GM18505 (cell line): ENCODE results near the gene IGF1R.

Experiments used
- ATAC-seq: cut with Tn5 transposase; IDR thresholded peaks from one replicate; pipeline ENCODE4 v1.9.1; 2021; ENCODE audit not compliant: unreplicated experiment
- POLR2A ChIP-seq: IDR thresholded peaks from 4 replicates; pipeline ENCODE4 v1.6.1; 2011; ENCODE audit warnings: borderline replicate concordance; ENCODE audit not compliant: insufficient read depth, insufficient read length; ENCODE audit errors: extremely low read depth

Gene IGF1R

DNA sequence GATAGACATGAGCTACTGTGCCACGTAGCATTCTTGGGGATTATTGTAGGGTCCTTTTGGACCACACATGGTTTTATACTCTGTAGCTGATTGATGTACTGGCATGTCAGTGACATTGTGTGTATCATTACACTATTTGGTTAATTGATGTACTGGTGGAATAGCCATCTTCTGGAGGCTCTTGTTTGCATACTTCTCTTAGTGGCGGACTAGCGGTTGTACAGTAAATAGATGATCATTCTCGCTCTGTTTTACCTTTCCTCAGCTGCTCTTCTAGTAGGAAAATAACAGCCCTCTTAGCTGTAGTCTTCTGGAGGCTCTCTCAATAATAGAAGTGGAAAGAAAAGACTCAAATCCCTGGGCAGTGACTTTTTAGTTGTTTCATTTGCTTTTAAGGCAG is 24.8 kb downstream of the IGF1R start:
- TF ChIP-seq POLR2A: no peak
- no peak for ATAC-seq

DNA sequence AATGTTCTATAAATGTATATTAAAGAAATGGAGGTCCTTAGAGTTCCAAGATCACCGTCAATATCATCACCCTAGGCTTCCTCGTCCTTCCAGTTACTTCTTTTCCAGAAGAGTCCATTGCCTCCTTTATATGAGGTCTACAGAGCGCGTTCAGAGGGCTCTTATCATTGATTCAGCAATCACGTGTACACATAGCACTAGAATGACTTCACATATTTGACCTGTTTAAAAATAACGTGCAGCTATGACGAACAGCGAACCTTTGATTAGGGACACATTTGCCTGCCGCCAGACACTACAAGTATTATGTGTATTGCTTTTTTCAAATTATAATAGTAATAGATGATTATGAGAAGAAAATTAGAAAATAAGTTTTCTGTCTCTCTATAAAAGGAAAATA is 26.0 kb downstream of the IGF1R start:
- no peak for TF ChIP-seq POLR2A
- no peak for ATAC-seq

DNA sequence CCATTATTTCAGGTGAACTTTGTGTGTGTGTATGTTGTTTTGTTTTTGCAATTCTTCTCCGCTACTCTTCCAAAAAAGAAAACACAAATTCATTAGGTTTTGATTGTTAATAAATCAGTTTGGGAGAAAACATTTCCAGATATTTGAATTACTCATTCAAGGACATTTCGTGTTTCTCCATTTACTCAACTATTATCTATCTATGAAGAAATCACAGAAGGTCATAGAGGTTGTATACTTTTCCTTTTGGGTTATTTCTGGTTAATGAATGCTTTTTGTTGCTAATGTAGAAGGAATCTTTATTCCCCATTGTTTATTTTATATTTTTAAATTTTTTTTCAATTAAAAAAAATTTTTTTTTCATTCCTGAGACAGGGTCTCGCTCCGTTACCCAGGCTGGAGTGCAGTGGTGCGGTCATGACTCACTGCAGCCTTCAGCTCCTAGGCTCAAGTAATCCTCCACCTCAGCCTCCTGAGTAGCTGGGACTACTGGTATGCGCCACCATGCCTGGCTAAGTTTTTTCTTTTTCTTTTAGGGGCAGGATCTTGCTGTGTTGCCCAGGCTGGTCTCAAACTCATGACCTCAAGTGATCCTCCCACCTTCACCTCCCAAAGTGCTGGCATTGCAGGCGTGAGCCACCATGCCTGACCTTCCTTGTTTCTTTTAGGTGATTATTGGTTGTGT is 28.4 kb downstream of the IGF1R start:
- no peak for TF ChIP-seq POLR2A
- no peak for ATAC-seq

DNA sequence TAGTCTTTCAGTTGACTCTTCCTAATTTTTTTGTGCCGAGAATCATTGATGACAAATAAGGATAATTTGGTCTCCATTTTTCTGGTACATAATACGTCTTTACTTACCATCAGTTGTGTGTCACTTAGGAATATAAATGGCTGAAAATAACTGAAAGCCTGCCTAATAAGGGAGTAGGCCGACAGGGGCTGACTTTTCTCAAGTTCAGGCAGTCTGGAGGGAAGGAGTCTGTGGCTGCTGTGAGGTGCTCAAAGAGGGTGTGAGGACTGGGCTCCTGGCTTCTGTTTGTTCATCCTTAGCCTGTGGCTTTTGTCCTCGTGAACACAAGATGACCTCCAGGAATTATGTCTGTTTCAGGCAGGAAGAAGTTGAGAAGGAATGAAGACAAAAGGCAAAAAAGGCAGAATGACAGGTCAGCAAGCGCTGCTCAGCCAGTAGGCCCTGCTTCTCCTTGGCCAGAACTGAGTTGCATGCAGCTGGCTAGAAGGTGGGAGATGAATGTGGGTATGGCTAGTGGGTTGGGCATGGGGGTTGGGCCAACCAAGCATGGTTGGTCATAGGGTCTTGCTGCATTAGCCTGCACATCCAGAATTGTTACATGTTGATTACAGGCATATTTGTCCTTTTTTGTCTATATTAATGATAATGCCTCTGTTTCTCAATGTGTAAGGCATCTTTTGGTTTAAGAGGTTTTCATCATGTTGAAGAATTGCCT is 29.2 kb downstream of the IGF1R start:
- TF ChIP-seq POLR2A: no peak
- no peak for ATAC-seq

DNA sequence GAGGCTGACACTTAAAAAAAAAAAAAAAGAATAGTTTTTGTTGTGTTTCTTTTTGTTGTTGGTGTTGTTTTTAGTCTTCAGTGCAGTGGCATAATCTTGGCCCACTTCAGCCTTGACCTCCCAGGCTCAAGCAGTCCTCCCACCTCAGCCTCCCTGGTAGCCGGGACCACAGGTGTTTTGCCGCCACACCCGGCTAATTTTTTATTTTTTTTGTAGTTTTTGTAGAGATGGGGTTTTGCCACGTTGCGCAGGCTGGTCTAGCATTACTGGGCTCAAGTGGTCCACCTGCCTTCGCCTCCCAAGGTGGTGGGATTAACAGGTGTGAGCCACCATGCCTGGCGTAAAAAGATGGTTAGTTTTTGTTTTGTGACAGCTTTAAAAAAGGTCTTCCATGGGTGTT is 30.1 kb downstream of the IGF1R start:
- no peak for TF ChIP-seq POLR2A
- no peak for ATAC-seq

DNA sequence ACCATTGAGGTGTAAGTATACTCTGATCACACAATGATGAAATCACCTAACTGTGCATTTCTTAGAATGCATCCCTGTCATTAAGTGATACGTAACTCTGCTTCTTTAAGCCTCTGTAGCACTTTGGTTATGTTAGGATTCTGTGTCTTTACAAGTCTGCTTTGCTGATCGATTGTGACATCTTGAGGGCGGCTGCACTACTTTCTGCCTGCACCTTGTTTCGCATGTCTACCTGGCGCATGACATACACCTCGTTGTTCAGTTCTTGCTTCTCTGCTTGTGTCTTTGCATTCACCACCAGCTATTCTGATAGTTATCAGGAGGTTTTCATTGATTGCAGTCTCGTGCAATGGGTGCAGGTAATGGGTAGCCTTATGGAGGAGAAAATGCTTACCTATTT is 32.7 kb downstream of the IGF1R start:
- TF ChIP-seq POLR2A: no peak

DNA sequence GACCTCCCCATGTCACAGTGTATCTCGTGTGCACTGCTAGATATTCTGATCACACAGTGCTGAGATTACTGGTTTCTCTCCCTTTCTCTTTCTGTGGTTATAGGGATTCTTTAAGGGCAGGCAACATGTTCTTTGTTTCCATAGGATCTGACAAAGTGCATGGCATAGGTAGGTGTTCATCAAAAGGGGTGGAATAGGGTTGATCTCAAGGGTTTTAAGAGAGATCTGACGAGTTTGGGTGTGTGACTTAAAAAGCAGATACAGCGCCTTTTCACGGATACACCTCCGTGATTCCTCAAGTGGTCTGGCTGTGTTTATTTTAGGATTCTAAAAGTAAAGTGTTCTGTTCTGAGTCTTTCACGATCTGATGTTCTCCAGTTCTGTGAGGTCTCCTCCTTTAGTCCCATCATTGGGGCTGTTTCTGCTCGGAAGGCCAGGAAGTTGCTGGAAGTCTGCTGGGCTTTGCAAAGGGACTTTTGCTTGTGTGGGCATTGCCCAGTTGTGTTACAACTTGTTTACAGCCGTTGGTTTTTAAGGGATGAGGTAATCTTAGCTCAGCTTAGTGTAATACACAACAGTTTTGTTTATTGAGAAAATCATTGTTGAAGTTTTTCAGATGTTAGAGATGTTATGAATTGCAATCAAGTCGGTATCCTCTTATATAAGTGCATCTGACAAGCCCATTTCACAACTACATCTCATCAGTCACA is 34.8 kb downstream of the IGF1R start:
- no peak for ATAC-seq
- TF ChIP-seq POLR2A: no peak

More for the DNA sequence above, 32.7 kb downstream of the IGF1R start:
- no peak for ATAC-seq

DNA sequence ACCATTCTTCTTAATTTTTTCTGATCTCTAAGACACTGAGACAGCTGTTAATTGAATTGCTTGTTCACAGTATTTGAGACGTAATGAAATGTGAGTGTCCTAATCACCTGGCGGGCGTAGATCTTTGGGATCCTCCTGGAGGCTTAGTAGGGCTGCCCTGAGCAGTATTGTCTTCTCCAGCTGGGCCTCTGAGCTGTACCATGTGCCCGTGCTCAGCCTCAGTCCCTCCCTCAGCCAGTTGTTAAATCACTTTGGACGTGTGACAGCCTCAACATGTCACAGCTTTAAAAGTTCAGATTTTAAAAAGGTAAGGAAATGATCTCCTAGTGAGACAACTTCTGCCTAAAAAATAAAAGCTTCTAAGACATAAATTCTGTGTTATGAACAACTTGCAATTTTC is 35.5 kb downstream of the IGF1R start:
- ATAC-seq: no peak
- no peak for TF ChIP-seq POLR2A

DNA sequence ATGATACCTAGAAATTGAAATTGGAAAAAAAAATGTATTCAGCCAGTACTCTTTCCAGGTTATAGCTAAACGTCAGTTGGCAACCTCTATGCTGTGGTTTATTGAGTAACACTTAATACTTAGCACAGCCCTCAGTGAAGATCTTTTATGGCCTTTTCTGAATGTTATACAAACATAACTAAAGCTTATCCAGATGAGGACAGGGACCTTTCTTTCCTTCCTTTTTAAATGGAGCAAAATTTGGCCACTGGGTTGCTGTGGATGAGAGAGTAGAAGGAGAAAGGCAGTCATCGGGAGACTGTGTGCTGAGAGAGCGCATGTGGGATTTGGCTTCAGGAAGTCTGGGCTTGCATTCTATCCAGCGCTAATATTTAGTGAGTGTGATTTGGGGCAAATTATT is 36.1 kb downstream of the IGF1R start:
- no peak for TF ChIP-seq POLR2A
- no peak for ATAC-seq

DNA sequence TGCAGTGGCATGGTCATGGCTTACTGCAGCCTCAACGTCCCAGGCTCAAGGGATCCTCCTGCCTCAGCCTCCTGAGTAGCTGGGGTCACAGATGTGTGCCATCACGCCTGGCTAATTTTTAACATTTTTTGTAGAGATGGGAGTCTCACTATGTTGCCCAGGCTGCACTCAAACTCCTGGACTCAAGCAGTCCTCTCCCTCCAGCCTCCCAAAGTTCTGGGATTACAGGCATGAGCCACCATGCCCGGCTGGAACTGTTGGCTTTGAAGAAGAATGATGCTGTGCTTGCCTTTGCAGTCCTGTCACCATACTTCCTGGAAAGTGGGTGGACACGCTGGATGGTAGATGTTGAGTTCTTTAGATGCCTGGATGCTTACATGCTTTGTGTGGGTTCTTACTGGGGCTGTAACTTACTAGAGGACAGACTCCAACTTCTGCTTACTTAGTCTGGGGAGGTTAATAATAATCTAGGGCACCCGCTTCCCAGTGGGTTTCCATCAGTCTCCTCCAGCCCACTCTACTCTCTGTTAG is 36.7 kb downstream of the IGF1R start:
- TF ChIP-seq POLR2A: no peak
- ATAC-seq: no peak

DNA sequence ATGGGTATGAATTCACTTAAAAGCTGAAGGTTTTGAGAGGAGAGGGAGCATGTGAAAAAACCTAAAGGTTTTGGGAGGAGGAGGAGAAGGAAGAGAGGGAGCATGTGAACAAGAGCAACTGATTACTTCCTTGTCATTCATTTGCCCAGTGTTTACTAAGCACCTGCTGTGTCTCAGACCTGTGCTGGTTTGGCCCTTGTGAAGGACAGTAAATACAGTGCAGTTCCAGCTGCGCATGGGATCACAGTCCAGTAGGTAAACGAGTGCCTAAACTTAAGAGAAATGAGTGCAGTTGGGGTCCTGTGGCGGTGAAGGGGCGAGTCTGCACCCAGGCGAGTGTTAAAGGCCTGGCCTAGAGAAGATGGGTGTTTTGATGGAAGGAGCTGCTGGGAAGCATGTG is 38.6 kb downstream of the IGF1R start:
- no peak for ATAC-seq
- no peak for TF ChIP-seq POLR2A

DNA sequence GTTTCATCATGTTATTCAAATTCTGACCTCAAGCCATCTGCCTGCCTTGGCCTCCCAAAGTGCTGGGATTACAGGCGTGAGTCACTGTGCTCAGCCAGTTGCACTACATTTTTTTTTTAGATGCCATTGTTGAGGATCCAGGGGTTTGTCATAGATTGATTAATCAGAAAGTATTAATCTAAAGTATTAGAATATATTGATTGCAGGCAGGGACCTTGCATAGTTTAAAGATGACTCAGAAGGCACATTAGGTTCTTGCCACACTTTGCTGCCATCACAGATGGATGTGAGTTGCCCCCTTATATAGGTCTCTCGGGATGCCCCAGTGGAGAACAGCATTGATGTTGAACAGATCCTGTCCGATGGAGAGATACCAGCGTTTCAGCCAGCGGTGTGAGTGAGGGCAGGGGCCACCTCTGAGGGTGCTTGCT is 41.1 kb downstream of the IGF1R start:
- no peak for TF ChIP-seq POLR2A
- no peak for ATAC-seq

DNA sequence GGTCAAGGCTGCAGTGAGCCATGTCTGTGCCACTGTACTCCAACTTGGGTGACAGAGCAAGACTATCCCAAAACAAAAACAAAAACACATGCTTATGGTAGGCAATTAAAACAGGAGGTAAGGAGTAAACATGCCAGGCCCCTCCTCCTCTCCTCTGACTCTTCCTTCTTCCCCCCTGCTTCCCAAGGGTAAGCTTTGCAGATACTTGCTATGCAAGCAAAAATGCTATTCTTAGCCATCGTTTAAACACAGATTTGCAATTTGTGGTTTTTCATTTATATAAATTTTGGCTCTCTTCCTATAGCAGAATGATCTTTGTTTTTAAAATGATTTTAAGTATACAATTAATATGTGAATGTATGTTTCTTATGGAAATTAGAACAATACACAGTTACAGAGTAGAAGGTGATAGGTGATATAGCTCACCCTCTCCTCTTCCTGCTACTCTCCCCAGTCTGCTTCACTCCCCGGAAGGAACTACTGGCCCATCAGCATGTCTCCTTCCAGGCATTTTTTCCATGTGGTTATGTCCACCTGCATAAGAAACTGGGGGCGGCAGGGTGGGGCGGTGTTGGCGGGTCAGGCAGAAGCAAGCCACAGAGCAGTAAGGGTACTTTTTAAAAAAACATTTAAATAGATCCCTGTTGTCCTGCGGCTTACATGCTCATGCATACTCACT is 42.1 kb downstream of the IGF1R start:
- ATAC-seq: no peak

More for the DNA sequence above, 42.1 kb downstream of the IGF1R start:
- no peak for TF ChIP-seq POLR2A
